Ishikawa (cell line): ENCODE data around the gene TNNI3K.

ENCODE experiments used
- CEBPB ChIP-seq: IDR thresholded peaks from 2 replicates; pipeline ENCODE4 v1.6.1; 2012
- CREB1 ChIP-seq: IDR thresholded peaks from 2 replicates; pipeline ENCODE4 v1.6.1; 2012; ENCODE audit warnings: low read depth
- EGR1 ChIP-seq: IDR thresholded peaks from 2 replicates; pipeline ENCODE4 v1.6.1; 2012
- EP300 ChIP-seq: IDR thresholded peaks from 2 replicates; pipeline ENCODE4 v1.6.1; 2012; ENCODE audit warnings: borderline replicate concordance
- FOXM1 ChIP-seq: IDR thresholded peaks from 2 replicates; pipeline ENCODE4 v1.6.1; 2012; ENCODE audit warnings: low read depth, borderline replicate concordance
- MAX ChIP-seq: IDR thresholded peaks from 2 replicates; pipeline ENCODE4 v1.6.1; 2012
- NFIC ChIP-seq: IDR thresholded peaks from 2 replicates; pipeline ENCODE4 v1.6.1; 2012
- RAD21 ChIP-seq: IDR thresholded peaks from 2 replicates; pipeline ENCODE4 v1.6.1; 2012; ENCODE audit warnings: low read depth
- REST ChIP-seq: IDR thresholded peaks from 2 replicates; pipeline ENCODE4 v1.6.1; 2012; ENCODE audit warnings: low read depth, mild to moderate bottlenecking
- TAF1 ChIP-seq: IDR thresholded peaks from 2 replicates; pipeline ENCODE4 v1.6.1; 2012; ENCODE audit warnings: low read depth, mild to moderate bottlenecking
- TCF12 ChIP-seq: IDR thresholded peaks from 2 replicates; pipeline ENCODE4 v1.6.1; 2012; ENCODE audit warnings: low read depth
- TEAD4 ChIP-seq: IDR thresholded peaks from 2 replicates; pipeline ENCODE4 v1.6.1; 2012
- USF1 ChIP-seq: IDR thresholded peaks from 2 replicates; pipeline ENCODE4 v1.6.1; 2012
- YY1 ChIP-seq: IDR thresholded peaks from 2 replicates; pipeline ENCODE4 v1.6.1; 2012; ENCODE audit warnings: low read depth
- ZBTB7A ChIP-seq: IDR thresholded peaks from 2 replicates; pipeline ENCODE4 v1.6.1; 2012; ENCODE audit warnings: low read depth

TNNI3K gene

GRCh38 chr1:74237787-74238186 lies 2.6 kb downstream of the TNNI3K start:
- TF ChIP-seq CREB1, result no peak
- TF ChIP-seq YY1, result no peak
- no peak for TF ChIP-seq RAD21
- no peak for TF ChIP-seq ZBTB7A
- no peak for TF ChIP-seq FOXM1
- no peak for TF ChIP-seq REST
- TF ChIP-seq TEAD4, result no peak
- no peak for TF ChIP-seq EP300
- no peak for TF ChIP-seq EGR1
- TF ChIP-seq USF1, result no peak
- TF ChIP-seq TCF12, result no peak

GRCh38 chr1:74245168-74245772 lies 10.1 kb downstream of the TNNI3K start:
- peak; percentile 78 for TF ChIP-seq TEAD4
- no peak for TF ChIP-seq USF1
- TF ChIP-seq TCF12, result peak; percentile 54
- TF ChIP-seq NFIC, result 0 out of 2 replicates have a peak, but pooled peaks have one; percentile 23
- no peak for TF ChIP-seq CREB1
- no peak for TF ChIP-seq MAX
- no peak for TF ChIP-seq RAD21
- peak; percentile 61 for TF ChIP-seq EP300
- no peak for TF ChIP-seq YY1
- TF ChIP-seq FOXM1, result no peak
- no peak for TF ChIP-seq TAF1

- TF ChIP-seq MAX, result no peak
Observed at GRCh38 chr1:74246315-74246714, 11.1 kb downstream of the TNNI3K start.

- TF ChIP-seq TCF12 (no peak), EGR1 (no peak), TEAD4 (no peak), ZBTB7A (no peak), CEBPB (no peak), REST (no peak), YY1 (no peak), MAX (no peak), NFIC (no peak), RAD21 (no peak), TAF1 (no peak), CREB1 (no peak), EP300 (no peak), FOXM1 (no peak), USF1 (no peak)
Observed at GRCh38 chr1:74247881-74248528, 12.8 kb downstream of the TNNI3K start.

- TF ChIP-seq EGR1 (no peak), TEAD4 (no peak), RAD21 (no peak), CEBPB (no peak), YY1 (no peak), CREB1 (no peak), USF1 (no peak), TAF1 (no peak), ZBTB7A (no peak), EP300 (no peak), REST (no peak), NFIC (no peak), MAX (no peak)
Observed at GRCh38 chr1:74266001-74266400, 30.8 kb downstream of the TNNI3K start.
